HepG2 (cell line): ENCODE measurements around the gene FGA. TPM values are rescaled to one million over a fixed set of nuclear protein-coding genes. Genes with fewer than 3 reads are reported as not detected.
A peak's percentile ranks its signal among the peaks of the same experiment; 100 is the strongest.

Experiments
- CEBPZ ChIP-seq: IDR thresholded peaks from 2 replicates; pipeline ENCODE4 v1.6.1; 2012; ENCODE audit warnings: low read length, improper control_type of control experiment
- CSRNP1 ChIP-seq: sonication (generic); formaldehyde crosslinking; IDR thresholded peaks from 2 replicates; pipeline ENCODE4 v1.8.1; 2023; ENCODE audit warnings: mild to moderate bottlenecking, missing genetic modification reagents
- PTBP1 ChIP-seq: fragments of 200-400 bp; formaldehyde crosslinking; IDR thresholded peaks from 2 replicates; pipeline ENCODE4 v1.6.1; 2018; ENCODE audit warnings: low read length, low read depth; ENCODE audit not compliant: poor library complexity, severe bottlenecking
- REXO4 ChIP-seq: sonication (generic); formaldehyde crosslinking; IDR thresholded peaks from 2 replicates; pipeline ENCODE4 v1.8.0; 2022; ENCODE audit warnings: missing genetic modification reagents, mild to moderate bottlenecking, borderline replicate concordance
- SP2 ChIP-seq: sonication (generic); formaldehyde crosslinking; IDR thresholded peaks from 2 replicates; pipeline ENCODE4 v1.5.1; 2020; ENCODE audit warnings: mild to moderate bottlenecking, missing genetic modification reagents
- YY1 ChIP-seq: IDR thresholded peaks from 2 replicates; pipeline ENCODE4 v1.6.1; 2011; ENCODE audit warnings: low read length, low read depth, moderate library complexity, mild to moderate bottlenecking; ENCODE audit not compliant: insufficient read depth, insufficient replicate concordance
- ZNF614 ChIP-seq: IDR thresholded peaks from 2 replicates; pipeline ENCODE4 v1.6.1; 2018; ENCODE audit warnings: missing biosample characterization, missing genetic modification reagents, inconsistent platforms, borderline replicate concordance
- polyA plus RNA-seq, 8 experiments: library from polyadenylated mRNA; depleted of rRNA in 3 of 8; stranded (reverse) in 7 of 8; unstranded in 1 of 8; fragments of >200 nt; fragmentation: Illumina TruSeq in 4 of 8; extraction: Trizol in 4 of 8; gene quantifications; 2 replicates each; pipeline versions ENCODE4 v1.2.1 to v1.2.3, GENCODE V29; 2011 to 2016; ENCODE audit warnings: low read depth in 4 of 8, missing spikeins in 1 of 8, mixed read lengths in 1 of 8; ENCODE audit not compliant: insufficient read depth in 1 of 8
- total RNA-seq, 5 experiments: library from RNA; depleted of rRNA; stranded (reverse); fragments of >200 nt; fragmentation: Illumina TruSeq; extraction: Trizol; gene quantifications; 2 replicates each; pipeline ENCODE4 v1.2.3, GENCODE V29; 2016; ENCODE audit warnings: low read depth in 1 of 5
- TF ChIP-seq, protein P1 (sequence below): sonication (generic); formaldehyde crosslinking; conservative IDR thresholded peaks from 2 replicates; pipeline ENCODE4 v1.8.0; 2022; ENCODE audit warnings: missing genetic modification reagents
- TF ChIP-seq, protein P2 (sequence below): IDR thresholded peaks from 2 replicates; pipeline ENCODE4 v1.6.1; 2016
- TF ChIP-seq, protein P3 (sequence below), 2 experiments: fragments of 450-650 bp in 1 of 2; sonication (generic) in 1 of 2; formaldehyde crosslinking; IDR thresholded peaks; 2 replicates each; pipeline versions ENCODE4 v1.5.0 to v1.8.0; 2020 to 2022; ENCODE audit warnings: mild to moderate bottlenecking in 1 of 2, missing genetic modification reagents in 1 of 2

FGA gene
- total and polyA plus RNA-seq, 2 of the 13 experiments (the other 11 are each of a cell fraction or from before 2014, with no cell fraction given): 640 to 1,523 TPM

- TF ChIP-seq CSRNP1 (CRISPR knock-in tag) (0 out of 2 replicates have a peak, but pooled peaks have one; percentile 38), CEBPZ (no peak), SP2 (no peak), PTBP1 (no peak), REXO4 (CRISPR knock-in tag) (no peak), ZNF614 (peak; percentile 88), YY1 (no peak)
- TF ChIP-seq, protein P1, sequence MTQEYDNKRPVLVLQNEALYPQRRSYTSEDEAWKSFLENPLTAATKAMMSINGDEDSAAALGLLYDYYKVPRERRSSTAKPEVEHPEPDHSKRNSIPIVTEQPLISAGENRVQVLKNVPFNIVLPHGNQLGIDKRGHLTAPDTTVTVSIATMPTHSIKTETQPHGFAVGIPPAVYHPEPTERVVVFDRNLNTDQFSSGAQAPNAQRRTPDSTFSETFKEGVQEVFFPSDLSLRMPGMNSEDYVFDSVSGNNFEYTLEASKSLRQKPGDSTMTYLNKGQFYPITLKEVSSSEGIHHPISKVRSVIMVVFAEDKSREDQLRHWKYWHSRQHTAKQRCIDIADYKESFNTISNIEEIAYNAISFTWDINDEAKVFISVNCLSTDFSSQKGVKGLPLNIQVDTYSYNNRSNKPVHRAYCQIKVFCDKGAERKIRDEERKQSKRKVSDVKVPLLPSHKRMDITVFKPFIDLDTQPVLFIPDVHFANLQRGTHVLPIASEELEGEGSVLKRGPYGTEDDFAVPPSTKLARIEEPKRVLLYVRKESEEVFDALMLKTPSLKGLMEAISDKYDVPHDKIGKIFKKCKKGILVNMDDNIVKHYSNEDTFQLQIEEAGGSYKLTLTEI (CRISPR knock-in tag): no peak
- TF ChIP-seq, protein P2, sequence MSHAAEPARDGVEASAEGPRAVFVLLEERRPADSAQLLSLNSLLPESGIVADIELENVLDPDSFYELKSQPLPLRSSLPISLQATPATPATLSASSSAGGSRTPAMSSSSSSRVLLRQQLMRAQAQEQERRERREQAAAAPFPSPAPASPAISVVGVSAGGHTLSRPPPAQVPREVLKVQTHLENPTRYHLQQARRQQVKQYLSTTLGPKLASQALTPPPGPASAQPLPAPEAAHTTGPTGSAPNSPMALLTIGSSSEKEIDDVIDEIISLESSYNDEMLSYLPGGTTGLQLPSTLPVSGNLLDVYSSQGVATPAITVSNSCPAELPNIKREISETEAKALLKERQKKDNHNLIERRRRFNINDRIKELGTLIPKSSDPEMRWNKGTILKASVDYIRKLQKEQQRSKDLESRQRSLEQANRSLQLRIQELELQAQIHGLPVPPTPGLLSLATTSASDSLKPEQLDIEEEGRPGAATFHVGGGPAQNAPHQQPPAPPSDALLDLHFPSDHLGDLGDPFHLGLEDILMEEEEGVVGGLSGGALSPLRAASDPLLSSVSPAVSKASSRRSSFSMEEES (CRISPR knock-in tag): peak; percentile 76
- TF ChIP-seq, protein P3, sequence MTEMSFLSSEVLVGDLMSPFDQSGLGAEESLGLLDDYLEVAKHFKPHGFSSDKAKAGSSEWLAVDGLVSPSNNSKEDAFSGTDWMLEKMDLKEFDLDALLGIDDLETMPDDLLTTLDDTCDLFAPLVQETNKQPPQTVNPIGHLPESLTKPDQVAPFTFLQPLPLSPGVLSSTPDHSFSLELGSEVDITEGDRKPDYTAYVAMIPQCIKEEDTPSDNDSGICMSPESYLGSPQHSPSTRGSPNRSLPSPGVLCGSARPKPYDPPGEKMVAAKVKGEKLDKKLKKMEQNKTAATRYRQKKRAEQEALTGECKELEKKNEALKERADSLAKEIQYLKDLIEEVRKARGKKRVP (CRISPR knock-in tag; IDR thresholded peaks at IDR 0.05): peak in 1 of 2 experiments; percentile 86; a peak in 2 of 4 replicates
These were observed 30.8 kb downstream of the FGA start (continued) for GRCh38 chr4:154559494-154560418.
